DOHH2 (cell line): ENCODE data around the gene TICAM2.
A peak's percentile ranks its signal among the peaks of the same experiment; 100 is the strongest.
"Not testable (repeated sequence)": the region's sequence is repeated elsewhere in the genome, so short reads cannot be mapped to it uniquely, and the experiment has no call there.

Experiments
- H3F3A ChIP-seq: fragments of 200-600 bp; sonication (generic), shearing (Covaris generic); 2 replicates; pipeline ENCODE4 v1.6.0; 2016; ENCODE audit warnings: antibody characterized with exemption, mild to moderate bottlenecking; ENCODE audit not compliant: control insufficient read depth, insufficient read depth
- H3K27ac ChIP-seq: fragments of 200-600 bp; sonication (generic); 2 replicates; pipeline ENCODE4 v1.5.1; 2014; ENCODE audit warnings: low read depth, mild to moderate bottlenecking, low read length, moderate library complexity
- H3K27me3 ChIP-seq: fragments of 200-600 bp; sonication (generic); 2 replicates; pipeline ENCODE4 v1.6.1; 2014; ENCODE audit warnings: mild to moderate bottlenecking, low read length, mixed read lengths; ENCODE audit not compliant: control insufficient read depth
- H3K36me3 ChIP-seq: fragments of 200-600 bp; sonication (generic); 2 replicates; pipeline ENCODE4 v1.6.1; 2014; ENCODE audit warnings: mild to moderate bottlenecking, low read length, moderate library complexity, mixed read lengths; ENCODE audit not compliant: control insufficient read depth
- H3K4me1 ChIP-seq: fragments of 200-600 bp; sonication (generic); 2 replicates; pipeline ENCODE4 v1.6.1; 2014; ENCODE audit warnings: mild to moderate bottlenecking, low read length, mixed read lengths; ENCODE audit not compliant: control insufficient read depth
- H3K4me2 ChIP-seq: fragments of 200-600 bp; sonication (generic); 2 replicates; pipeline ENCODE4 v1.6.0; 2014; ENCODE audit warnings: mild to moderate bottlenecking, low read length, moderate library complexity
- H3K4me3 ChIP-seq: fragments of 200-600 bp; sonication (generic); 2 replicates; pipeline ENCODE4 v1.5.1; 2014; ENCODE audit warnings: mild to moderate bottlenecking, low read length, mixed read lengths
- H3K79me2 ChIP-seq: fragments of 200-600 bp; sonication (generic); 2 replicates; pipeline ENCODE4 v1.6.1; 2014; ENCODE audit warnings: mild to moderate bottlenecking, low read length, mixed read lengths; ENCODE audit not compliant: control insufficient read depth
- H3K9me2 ChIP-seq: fragments of 200-600 bp; sonication (generic); replicated peaks from 2 replicates; pipeline ENCODE4 v1.6.1; 2014; ENCODE audit warnings: mild to moderate bottlenecking, low read length, mixed read lengths; ENCODE audit not compliant: control insufficient read depth
- H3K9me3 ChIP-seq: fragments of 200-600 bp; sonication (generic); 2 replicates; pipeline ENCODE4 v1.6.1; 2014; ENCODE audit warnings: antibody characterized with exemption, low read length, mixed read lengths; ENCODE audit not compliant: control insufficient read depth, insufficient read depth
- H4K20me1 ChIP-seq: fragments of 200-600 bp; sonication (generic); 2 replicates; pipeline ENCODE4 v1.6.0; 2014; ENCODE audit warnings: low read depth, mild to moderate bottlenecking, antibody characterized with exemption, low read length, moderate library complexity; ENCODE audit not compliant: control insufficient read depth, insufficient read depth
- EZH2phosphoT487 ChIP-seq: fragments of 200-600 bp; sonication (generic); IDR thresholded peaks from 2 replicates; pipeline ENCODE4 v1.6.1; 2017; ENCODE audit warnings: borderline replicate concordance, mild to moderate bottlenecking, antibody characterized with exemption, low read length, moderate library complexity, mixed read lengths
- TF ChIP-seq, protein P1 (sequence below): fragments of 200-600 bp; sonication (generic); IDR thresholded peaks from one replicate; pipeline ENCODE4 v1.5.1; 2014; ENCODE audit warnings: antibody characterized with exemption, mild to moderate bottlenecking, low read depth, low read length; ENCODE audit not compliant: poor library complexity, severe bottlenecking

The TICAM2 gene, protein sequence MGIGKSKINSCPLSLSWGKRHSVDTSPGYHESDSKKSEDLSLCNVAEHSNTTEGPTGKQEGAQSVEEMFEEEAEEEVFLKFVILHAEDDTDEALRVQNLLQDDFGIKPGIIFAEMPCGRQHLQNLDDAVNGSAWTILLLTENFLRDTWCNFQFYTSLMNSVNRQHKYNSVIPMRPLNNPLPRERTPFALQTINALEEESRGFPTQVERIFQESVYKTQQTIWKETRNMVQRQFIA

DNA sequence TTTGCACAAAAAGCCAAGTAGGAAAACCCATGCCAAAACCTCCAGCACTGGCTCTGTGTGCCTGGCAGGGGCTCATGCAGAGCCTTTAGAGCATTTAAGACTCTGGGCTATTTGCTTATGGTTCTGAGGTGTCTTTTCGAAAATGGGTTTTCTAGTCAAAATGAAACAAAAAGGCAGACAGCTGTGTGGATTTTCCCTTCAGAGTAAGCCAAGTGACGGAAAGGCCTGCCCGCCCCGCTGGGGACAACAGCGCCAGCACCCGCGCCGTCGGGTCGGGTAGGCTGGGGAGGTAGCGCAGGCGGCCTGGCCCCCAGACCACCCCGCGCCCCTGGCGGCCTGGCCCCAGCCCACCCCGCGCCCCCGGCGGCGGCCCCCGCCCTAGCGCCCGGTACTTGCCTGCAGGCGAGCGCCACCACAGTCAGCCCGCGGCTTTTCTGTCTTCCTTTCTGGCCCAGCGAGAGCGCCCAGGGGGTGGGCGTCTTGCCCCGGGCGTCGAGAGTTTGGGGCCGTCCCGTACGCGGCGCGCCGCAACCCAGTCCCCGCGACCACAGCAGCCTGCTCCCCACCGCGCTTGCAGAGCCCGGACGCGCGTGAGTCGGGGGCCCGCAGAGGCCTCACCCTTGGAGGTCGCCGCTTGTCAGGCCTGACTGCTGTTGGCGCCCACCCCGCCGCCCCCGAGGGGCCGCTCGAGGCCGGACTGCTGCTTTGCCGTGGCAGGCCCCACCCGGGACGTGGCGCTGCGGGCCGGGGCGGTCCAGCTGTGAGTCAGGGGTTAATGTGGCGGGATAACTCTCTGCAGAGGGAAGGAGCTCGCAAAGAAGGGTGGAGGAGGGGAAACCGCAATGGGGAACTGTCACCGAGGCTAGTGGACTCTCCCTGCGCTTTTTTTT, at the start of gene TICAM2:
TICAM2 (minus strand) TSS at position 779 of the 890 bp plus-strand sequence. CDS start 21,223 bp downstream, outside the sequence.
- Histone ChIP-seq H3K79me2 (no peaks in the 10 kb centered on the region), H3K9me2 (no peaks in the 10 kb centered on the region), H3K27ac (peak within 1 kb of the TSS; percentile 41)

DNA sequence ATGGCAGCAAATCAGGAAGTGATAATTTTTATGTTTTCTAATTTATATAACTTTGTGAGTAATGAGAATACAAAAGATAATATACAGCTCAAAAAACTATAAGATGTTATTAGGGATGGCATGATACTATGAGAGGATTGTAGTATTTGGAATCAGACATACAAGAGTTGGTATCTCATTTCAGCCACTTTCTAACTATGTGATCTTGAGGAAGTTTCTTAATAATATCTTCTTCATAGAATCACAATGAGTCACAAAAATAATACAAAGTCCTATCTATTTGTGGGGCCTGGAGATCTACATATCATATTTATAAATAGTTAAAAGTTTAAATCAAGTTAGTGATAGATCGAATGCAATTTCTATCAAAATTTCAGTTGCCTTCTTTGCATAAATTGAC, 47.3 kb upstream of the TICAM2 start:
- H4K20me1 ChIP-seq: no peaks in the 10 kb centered on the region
- H3K27me3 ChIP-seq: no peaks in the 10 kb centered on the region
- H3K4me2 ChIP-seq: no peak overlapping the region
- H3K9me3 ChIP-seq: no peaks in the 10 kb centered on the region
- TF ChIP-seq, protein P1, sequence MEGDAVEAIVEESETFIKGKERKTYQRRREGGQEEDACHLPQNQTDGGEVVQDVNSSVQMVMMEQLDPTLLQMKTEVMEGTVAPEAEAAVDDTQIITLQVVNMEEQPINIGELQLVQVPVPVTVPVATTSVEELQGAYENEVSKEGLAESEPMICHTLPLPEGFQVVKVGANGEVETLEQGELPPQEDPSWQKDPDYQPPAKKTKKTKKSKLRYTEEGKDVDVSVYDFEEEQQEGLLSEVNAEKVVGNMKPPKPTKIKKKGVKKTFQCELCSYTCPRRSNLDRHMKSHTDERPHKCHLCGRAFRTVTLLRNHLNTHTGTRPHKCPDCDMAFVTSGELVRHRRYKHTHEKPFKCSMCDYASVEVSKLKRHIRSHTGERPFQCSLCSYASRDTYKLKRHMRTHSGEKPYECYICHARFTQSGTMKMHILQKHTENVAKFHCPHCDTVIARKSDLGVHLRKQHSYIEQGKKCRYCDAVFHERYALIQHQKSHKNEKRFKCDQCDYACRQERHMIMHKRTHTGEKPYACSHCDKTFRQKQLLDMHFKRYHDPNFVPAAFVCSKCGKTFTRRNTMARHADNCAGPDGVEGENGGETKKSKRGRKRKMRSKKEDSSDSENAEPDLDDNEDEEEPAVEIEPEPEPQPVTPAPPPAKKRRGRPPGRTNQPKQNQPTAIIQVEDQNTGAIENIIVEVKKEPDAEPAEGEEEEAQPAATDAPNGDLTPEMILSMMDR: no peak
- no peak for TF ChIP-seq EZH2phosphoT487
- H3K4me1 ChIP-seq: no peaks in the 10 kb centered on the region
- no peak overlapping the region for H3K27ac ChIP-seq
- no peaks in the 10 kb centered on the region for H3K79me2 ChIP-seq
- H3K4me3 ChIP-seq: no peak overlapping the region
- H3K36me3 ChIP-seq: no peaks in the 10 kb centered on the region
- H3K9me2 ChIP-seq: no peaks in the 10 kb centered on the region
- H3F3A ChIP-seq: no peaks in the 10 kb centered on the region

More for the DNA sequence above, at the start of gene TICAM2:
- no peaks in the 10 kb centered on the region for H3K36me3 ChIP-seq
- peak within 1 kb of the TSS; percentile 89 for H3K4me2 ChIP-seq
- peaks cover 37% of the 10 kb centered on the region for H3K4me1 ChIP-seq
- peak within 1 kb of the TSS; percentile 69 for H3K4me3 ChIP-seq
- no peaks in the 10 kb centered on the region for H3K9me3 ChIP-seq
- H3K27me3 ChIP-seq: no peaks in the 10 kb centered on the region
- TF ChIP-seq, protein P1: peak; percentile 55
- TF ChIP-seq EZH2phosphoT487: no peak
- H3F3A ChIP-seq: peaks cover 12% of the 10 kb centered on the region
- H4K20me1 ChIP-seq: no peaks in the 10 kb centered on the region

DNA sequence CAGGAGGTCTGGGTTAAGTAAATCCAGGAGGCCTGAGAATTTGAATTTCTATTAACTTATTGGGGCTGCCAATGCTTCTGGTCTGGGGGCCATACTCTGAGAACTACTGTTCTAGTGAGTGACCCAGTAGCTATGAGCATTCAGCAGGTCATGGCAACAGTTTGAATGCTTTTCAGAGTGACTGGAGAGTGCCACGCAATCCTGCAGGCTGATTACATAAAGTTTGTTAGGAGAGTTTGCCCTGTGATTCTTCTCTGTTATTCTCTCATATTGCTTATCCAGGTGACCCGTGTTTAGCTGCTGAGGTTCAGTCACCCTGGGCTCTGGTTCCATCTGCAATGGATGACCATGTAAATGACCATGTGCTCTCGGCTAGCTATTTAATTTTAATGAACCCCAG, 45.8 kb upstream of the TICAM2 start:
- Histone ChIP-seq H3K4me3 (no peak overlapping the region), H3K9me2 (no peaks in the 10 kb centered on the region), H3K36me3 (no peaks in the 10 kb centered on the region), H3K27me3 (no peaks in the 10 kb centered on the region), H3K27ac (no peak overlapping the region), H3K9me3 (no peaks in the 10 kb centered on the region), H3K79me2 (no peaks in the 10 kb centered on the region), H3K4me1 (no peaks in the 10 kb centered on the region), H3F3A (no peaks in the 10 kb centered on the region), H3K4me2 (no peak overlapping the region), H4K20me1 (no peaks in the 10 kb centered on the region)
- no peak for TF ChIP-seq EZH2phosphoT487
- TF ChIP-seq, protein P1: no peak

DNA sequence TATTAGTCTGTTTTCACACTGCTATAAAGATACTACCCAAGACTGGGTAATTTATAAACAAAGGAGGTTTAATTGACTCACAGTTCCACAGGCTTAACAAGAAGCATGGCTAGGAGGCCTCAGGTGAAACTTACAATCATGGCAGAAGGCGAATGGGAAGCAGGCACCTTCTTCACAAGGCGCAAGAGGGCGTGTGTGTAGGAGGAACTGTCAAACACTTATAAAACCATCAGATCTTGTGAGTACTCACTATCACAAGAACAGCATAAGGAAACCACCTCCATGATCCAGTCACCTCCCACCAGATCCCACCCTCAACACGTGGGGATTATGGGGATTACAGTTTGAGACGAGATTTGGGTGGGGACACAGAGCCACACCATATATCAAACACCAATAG, 43.1 kb upstream of the TICAM2 start:
- not testable (repeated sequence) for H3K36me3 ChIP-seq, H3K27me3 ChIP-seq, H3K4me3 ChIP-seq, H3K79me2 ChIP-seq, H3K4me2 ChIP-seq, H3K27ac ChIP-seq, H3K4me1 ChIP-seq, H4K20me1 ChIP-seq, H3K9me3 ChIP-seq, H3K9me2 ChIP-seq, H3F3A ChIP-seq
